ENCODE data around the gene SERF2.
"Not testable (repeated sequence)": the region's sequence is repeated elsewhere in the genome, so short reads cannot be mapped to it uniquely, and the experiment has no call there.

SERF2 gene

DNA sequence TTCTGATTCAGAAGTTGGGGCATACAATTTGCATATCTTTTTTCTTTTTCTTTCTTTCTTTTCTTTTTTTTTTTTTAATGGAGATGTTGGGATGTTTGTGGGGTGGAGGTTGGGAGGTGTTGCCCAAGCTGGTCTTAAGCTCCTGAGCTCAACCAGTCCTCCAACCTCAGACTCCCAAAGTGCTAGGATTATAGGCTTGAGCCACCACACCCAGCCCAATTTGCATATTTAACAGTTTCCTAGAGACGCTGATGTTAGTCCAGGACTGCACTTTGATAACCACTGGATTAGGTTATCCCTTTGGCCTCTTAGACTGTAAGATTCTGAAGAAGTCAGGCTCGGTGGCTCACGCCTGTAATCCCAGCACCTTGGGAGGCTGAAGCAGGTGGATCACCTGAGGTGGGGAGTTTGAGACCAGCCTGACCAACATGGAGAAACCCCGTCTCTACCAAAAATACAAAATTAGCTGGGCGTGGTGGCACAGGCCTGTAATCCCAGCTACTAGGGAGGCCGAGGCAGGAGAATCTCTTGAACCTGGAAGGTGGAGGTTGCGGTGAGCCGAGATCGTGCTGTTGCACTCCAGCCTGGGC is 37.9 kb downstream of the SERF2 start:
- not testable (repeated sequence) for DNase-seq (ENCODE audit: low read depth in 1 of 2, low spot score in 1 of 2)

- not testable (repeated sequence) for DNase-seq (ENCODE audit: low read depth in 1 of 2, low spot score in 1 of 2)
Observed at GRCh38 chr15:43830691-43831275, 38.7 kb downstream of the SERF2 start.

- DNase-seq (ENCODE audit: low read depth in 1 of 2, low spot score in 1 of 2): not testable (repeated sequence)
Observed at GRCh38 chr15:43831519-43832052, 39.5 kb downstream of the SERF2 start.

DNA sequence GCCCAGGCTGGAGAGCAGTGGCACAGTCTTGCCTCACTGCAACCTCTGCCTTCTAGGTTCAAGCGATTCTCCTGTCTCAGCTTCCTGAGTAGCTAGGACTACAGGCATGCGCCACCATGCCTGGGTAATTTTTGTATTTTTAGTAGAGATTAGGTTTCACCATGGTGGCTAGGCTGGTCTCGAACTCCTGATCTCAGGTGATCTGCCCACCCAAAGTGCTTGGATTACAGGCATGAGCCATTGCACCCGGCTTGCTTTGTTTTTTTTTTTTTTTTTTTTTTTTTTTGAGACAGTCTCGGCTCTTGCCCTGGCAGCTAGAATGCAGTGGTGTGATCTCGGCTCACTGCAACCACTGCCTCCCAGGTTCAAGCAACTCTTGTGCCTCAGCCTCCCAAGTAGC is 40.4 kb downstream of the SERF2 start:
- DNase-seq (ENCODE audit: low read depth in 1 of 2, low spot score in 1 of 2): not testable (repeated sequence)

DNA sequence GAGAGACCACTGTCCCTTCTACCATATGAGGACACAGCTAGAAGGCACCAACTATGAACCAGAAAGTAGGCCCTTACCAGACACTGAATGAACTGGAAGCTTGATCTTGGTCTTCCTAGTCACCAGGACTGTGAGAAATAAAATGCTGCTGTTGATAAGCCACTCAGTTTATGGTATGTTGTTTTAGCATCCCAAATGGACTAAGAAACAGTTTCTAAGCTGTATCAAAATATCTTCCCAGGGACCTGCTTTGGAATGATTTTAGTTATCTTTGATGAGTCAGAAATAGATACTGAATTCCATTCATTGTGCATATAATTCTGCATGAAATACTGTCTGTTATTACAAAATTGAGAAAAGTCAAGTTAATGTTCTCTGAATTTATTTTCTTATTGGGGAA is 53.3 kb downstream of the SERF2 start:
- no peak for DNase-seq (ENCODE audit: low read depth in 1 of 2, low spot score in 1 of 2)

Measured in stimulated activated CD4-positive, alpha-beta T cell treated with anti-CD3 and anti-CD28 coated beads, Interleukin-15, amount 100 ng/mL, for 1 hour (primary cell).